Activated naive CD4-positive, alpha-beta T cell treated with anti-CD3 and anti-CD28 coated beads for 36 hours (primary cell): ENCODE data around the gene ANHX. TPM values are rescaled to one million over a fixed set of nuclear protein-coding genes. Genes with fewer than 3 reads are reported as not detected.

Experiments
- CTCF ChIA-PET: fragments of 350-600 bp; sonication (Branson Sonifier 250); formaldehyde crosslinking; loops from one replicate; lab custom pipeline; 2021; ENCODE audit warnings: antibody characterized with exemption; lab: Charles Lee
- DNase-seq: peaks from one replicate; pipeline ENCODE4 v3.0.0-alpha.2; 2020
- H3K27ac Mint-ChIP-seq: one replicate; pipeline ENCODE4 v1.8.0; 2021; ENCODE audit warnings: mild to moderate bottlenecking, mixed read lengths
- H3K27me3 Mint-ChIP-seq: one replicate; pipeline ENCODE4 v1.8.0; 2021; ENCODE audit warnings: low read depth, mixed read lengths
- H3K36me3 Mint-ChIP-seq: one replicate; pipeline ENCODE4 v1.8.0; 2021; ENCODE audit warnings: low read depth, mixed read lengths
- H3K4me1 Mint-ChIP-seq: one replicate; pipeline ENCODE4 v1.8.0; 2021; ENCODE audit warnings: low read depth, mixed read lengths
- H3K4me3 Mint-ChIP-seq: one replicate; pipeline ENCODE4 v1.8.0; 2021; ENCODE audit warnings: mild to moderate bottlenecking, moderate library complexity, mixed read lengths
- H3K9me3 Mint-ChIP-seq: one replicate; pipeline ENCODE4 v1.8.0; 2021; ENCODE audit warnings: mixed read lengths
- intact Hi-C: fragments of 100-400 bp; cut with micrococcal nuclease; formaldehyde crosslinking; loops from one replicate; pipeline ENCODE4 v1.15.1; 2023
- total RNA-seq, 2 experiments: library from RNA; stranded (reverse); gene quantifications; one replicate each; pipeline ENCODE4 v1.2.3, GENCODE V29; 2021

ANHX gene
- total RNA-seq, 2 experiments from 2014 or later, result not detected

DNA sequence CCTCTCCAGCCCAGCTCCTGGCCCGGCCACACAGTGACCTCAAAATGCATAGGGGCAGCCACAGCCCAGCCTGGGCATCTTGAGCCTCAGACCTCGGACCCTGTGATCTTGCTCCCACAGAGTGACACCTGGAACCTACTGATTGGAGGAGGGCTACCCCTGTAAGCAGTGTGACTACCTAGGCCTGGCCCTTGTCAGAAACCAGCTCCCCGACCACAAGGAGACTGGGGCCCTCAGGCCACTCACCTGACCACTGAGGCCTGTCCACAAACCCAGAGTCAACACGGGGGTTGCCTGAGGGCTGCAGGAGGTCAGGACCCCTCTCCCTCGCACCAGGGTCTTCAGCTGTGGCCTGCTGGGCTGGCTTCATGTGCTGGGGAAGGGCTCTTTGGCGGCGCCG, 9.0 kb downstream of the ANHX start:
- H3K27ac Mint-ChIP-seq, result no peak overlapping the region
- H3K4me3 Mint-ChIP-seq, result no peak overlapping the region
- H3K4me1 Mint-ChIP-seq, result no peaks in the 10 kb centered on the region
- intact Hi-C loops, result no loop called here
- H3K36me3 Mint-ChIP-seq, result peaks cover 2% of the 10 kb centered on the region
- no peaks in the 10 kb centered on the region for H3K27me3 Mint-ChIP-seq
- no peak for DNase-seq
- CTCF ChIA-PET, result no interaction called here
- peaks cover 10% of the 10 kb centered on the region for H3K9me3 Mint-ChIP-seq

- no peak for DNase-seq
- H3K27ac Mint-ChIP-seq, result no peak overlapping the region
- H3K9me3 Mint-ChIP-seq, result peaks cover 10% of the 10 kb centered on the region
- intact Hi-C loops, result no loop called here
- no peaks in the 10 kb centered on the region for H3K4me1 Mint-ChIP-seq
- H3K36me3 Mint-ChIP-seq, result peaks cover 2% of the 10 kb centered on the region
- CTCF ChIA-PET, result no interaction called here
- H3K27me3 Mint-ChIP-seq, result no peaks in the 10 kb centered on the region
- no peak overlapping the region for H3K4me3 Mint-ChIP-seq
These were observed 10.2 kb downstream of the ANHX start for GRCh38 chr12:133225527-133225926.

DNA sequence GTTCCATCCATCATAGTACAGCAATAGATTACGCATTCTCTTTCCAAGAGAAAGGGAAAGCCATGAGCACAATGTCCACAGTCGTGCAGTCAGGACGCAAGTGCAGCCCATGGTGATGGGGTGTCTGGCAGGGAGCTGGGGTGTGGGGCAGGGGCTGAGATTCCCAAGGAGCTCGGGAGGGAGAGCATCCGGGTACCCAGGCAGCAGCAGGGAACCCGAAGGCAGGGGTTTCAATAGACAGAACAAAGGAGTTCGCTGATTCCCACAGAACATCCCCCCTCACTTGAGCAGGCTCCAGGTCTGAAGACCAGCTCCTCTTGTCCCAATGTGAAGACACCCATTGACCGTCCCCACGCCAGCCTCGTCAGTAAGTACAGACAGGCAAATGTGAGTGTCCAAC, 13.5 kb downstream of the ANHX start:
- no peak for DNase-seq
- CTCF ChIA-PET, result no interaction called here
- Mint-ChIP-seq H3K36me3 (peaks cover 5% of the 10 kb centered on the region), H3K9me3 (peaks cover 28% of the 10 kb centered on the region), H3K4me1 (no peaks in the 10 kb centered on the region), H3K27me3 (no peaks in the 10 kb centered on the region), H3K4me3 (no peak overlapping the region), H3K27ac (no peak overlapping the region)
- intact Hi-C loops, result no loop called here

- intact Hi-C loops, result no loop called here
These were observed 14.4 kb downstream of the ANHX start for GRCh38 chr12:133221241-133221640.

DNA sequence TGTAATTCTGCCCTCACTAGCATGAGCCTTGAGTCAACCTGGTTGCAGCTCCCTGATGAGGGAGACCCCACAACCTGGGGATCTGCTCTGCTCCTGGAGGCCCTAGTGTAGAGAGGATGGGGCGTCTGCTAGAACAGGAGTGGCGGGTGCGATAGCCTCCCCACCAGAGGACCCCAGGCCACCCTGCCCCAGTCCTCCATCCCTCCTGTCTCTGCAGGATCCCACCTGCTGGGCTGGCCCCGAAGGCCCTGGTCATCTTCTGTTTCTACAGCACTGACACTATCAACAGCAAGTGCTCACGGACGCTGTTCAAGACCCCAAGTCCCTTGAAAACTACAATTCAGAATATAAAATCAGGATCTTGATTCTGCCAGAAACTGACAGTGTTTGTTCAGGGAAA, 15.2 kb downstream of the ANHX start:
- no peaks in the 10 kb centered on the region for H3K27me3 Mint-ChIP-seq
- H3K9me3 Mint-ChIP-seq, result peaks cover 32% of the 10 kb centered on the region
- H3K4me3 Mint-ChIP-seq, result no peak overlapping the region
- intact Hi-C loops, result no loop called here
- CTCF ChIA-PET, result no interaction called here
- no peak for DNase-seq
- no peaks in the 10 kb centered on the region for H3K4me1 Mint-ChIP-seq
- H3K36me3 Mint-ChIP-seq, result peaks cover 7% of the 10 kb centered on the region
- H3K27ac Mint-ChIP-seq, result no peak overlapping the region

More at GRCh38 chr12:133221241-133221640, 14.4 kb downstream of the ANHX start:
- no peak overlapping the region for H3K27ac Mint-ChIP-seq
- no peak overlapping the region for H3K4me3 Mint-ChIP-seq
- peaks cover 28% of the 10 kb centered on the region for H3K9me3 Mint-ChIP-seq
- DNase-seq, result no peak
- peaks cover 7% of the 10 kb centered on the region for H3K36me3 Mint-ChIP-seq
- H3K4me1 Mint-ChIP-seq, result no peaks in the 10 kb centered on the region
- CTCF ChIA-PET, result no interaction called here
- H3K27me3 Mint-ChIP-seq, result no peaks in the 10 kb centered on the region

- Mint-ChIP-seq H3K9me3 (peaks cover 49% of the 10 kb centered on the region), H3K36me3 (peaks cover 8% of the 10 kb centered on the region)
These were observed 18.5 kb downstream of the ANHX start for GRCh38 chr12:133217219-133217618.

GRCh38 chr12:133215724-133216123, 20.0 kb downstream of the ANHX start:
- Mint-ChIP-seq H3K9me3 (peaks cover 57% of the 10 kb centered on the region), H3K27me3 (no peaks in the 10 kb centered on the region)

More at GRCh38 chr12:133217219-133217618, 18.5 kb downstream of the ANHX start:
- no peak overlapping the region for H3K27ac Mint-ChIP-seq
- H3K27me3 Mint-ChIP-seq, result no peaks in the 10 kb centered on the region
- intact Hi-C loops, result no loop called here
- H3K4me1 Mint-ChIP-seq, result no peaks in the 10 kb centered on the region
- DNase-seq, result no peak
- H3K4me3 Mint-ChIP-seq, result no peak overlapping the region
- CTCF ChIA-PET, result no interaction called here

GRCh38 chr12:133206390-133206789, 29.3 kb downstream of the ANHX start:
- DNase-seq, result no peak
- Mint-ChIP-seq H3K9me3 (peaks cover 74% of the 10 kb centered on the region), H3K27ac (no peak overlapping the region), H3K36me3 (peaks cover 53% of the 10 kb centered on the region), H3K27me3 (no peaks in the 10 kb centered on the region), H3K4me3 (no peak overlapping the region), H3K4me1 (no peaks in the 10 kb centered on the region)
- CTCF ChIA-PET, result no interaction called here
- intact Hi-C loops, result no loop called here

More at GRCh38 chr12:133215724-133216123, 20.0 kb downstream of the ANHX start:
- intact Hi-C loops, result no loop called here
- no peak overlapping the region for H3K27ac Mint-ChIP-seq
- CTCF ChIA-PET, result no interaction called here
- no peaks in the 10 kb centered on the region for H3K4me1 Mint-ChIP-seq
- no peak overlapping the region for H3K4me3 Mint-ChIP-seq
- peaks cover 8% of the 10 kb centered on the region for H3K36me3 Mint-ChIP-seq
- DNase-seq, result no peak

DNA sequence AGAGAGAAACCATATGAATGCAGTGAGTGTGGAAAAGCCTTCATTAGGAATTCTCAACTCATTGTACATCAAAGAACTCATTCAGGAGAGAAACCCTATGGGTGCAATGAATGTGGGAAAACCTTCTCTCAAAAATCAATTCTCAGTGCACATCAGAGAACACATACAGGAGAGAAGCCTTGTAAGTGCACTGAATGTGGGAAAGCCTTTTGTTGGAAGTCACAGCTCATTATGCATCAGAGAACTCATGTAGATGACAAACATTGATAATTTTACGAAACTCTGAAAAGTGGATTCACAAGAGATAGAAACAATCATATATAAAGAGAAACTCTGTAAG, 31.4 kb downstream of the ANHX start:
- CTCF ChIA-PET, result no interaction called here
- H3K27ac Mint-ChIP-seq, result no peak overlapping the region
- H3K4me1 Mint-ChIP-seq, result no peaks in the 10 kb centered on the region
- H3K27me3 Mint-ChIP-seq, result no peaks in the 10 kb centered on the region
- H3K4me3 Mint-ChIP-seq, result no peak overlapping the region
- H3K9me3 Mint-ChIP-seq, result peaks cover 78% of the 10 kb centered on the region
- intact Hi-C loops, result no loop called here
- DNase-seq, result no peak
- peaks cover 69% of the 10 kb centered on the region for H3K36me3 Mint-ChIP-seq

- H3K27ac Mint-ChIP-seq, result peak overlapping the region; percentile 53
These were observed 32.1 kb downstream of the ANHX start for GRCh38 chr12:133203344-133204263.

DNA sequence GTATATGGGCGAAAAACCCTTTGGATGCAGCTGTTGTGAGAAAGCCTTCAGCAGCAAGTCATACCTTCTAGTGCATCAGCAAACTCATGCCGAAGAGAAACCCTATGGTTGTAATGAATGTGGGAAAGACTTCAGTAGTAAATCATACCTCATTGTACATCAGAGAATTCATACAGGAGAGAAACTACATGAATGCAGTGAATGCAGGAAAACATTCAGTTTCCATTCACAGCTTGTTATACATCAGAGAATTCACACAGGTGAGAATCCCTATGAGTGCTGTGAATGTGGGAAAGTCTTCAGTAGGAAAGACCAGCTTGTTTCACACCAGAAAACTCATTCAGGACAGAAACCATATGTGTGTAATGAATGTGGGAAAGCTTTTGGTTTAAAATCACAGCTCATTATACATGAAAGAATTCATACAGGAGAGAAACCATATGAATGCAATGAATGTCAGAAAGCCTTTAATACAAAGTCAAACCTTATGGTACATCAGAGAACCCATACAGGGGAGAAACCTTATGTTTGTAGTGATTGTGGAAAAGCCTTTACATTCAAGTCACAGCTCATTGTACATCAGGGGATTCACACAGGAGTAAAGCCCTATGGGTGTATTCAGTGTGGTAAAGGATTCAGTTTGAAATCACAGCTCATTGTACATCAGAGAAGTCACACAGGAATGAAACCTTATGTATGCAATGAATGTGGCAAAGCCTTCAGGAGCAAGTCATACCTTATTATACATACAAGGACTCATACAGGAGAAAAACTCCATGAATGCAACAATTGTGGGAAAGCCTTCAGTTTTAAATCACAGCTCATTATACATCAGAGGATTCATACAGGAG, 33.0 kb downstream of the ANHX start:
- intact Hi-C loops, result no loop called here
- Mint-ChIP-seq H3K27ac (peak overlapping the region; percentile 53), H3K4me3 (no peak overlapping the region), H3K4me1 (no peaks in the 10 kb centered on the region), H3K27me3 (no peaks in the 10 kb centered on the region), H3K9me3 (peaks cover 70% of the 10 kb centered on the region), H3K36me3 (peaks cover 73% of the 10 kb centered on the region)
- no peak for DNase-seq
- CTCF ChIA-PET, result interaction anchor here (2.1 kb wide), 1 partner anchor 22 kb away, joined by 7 read pairs; the partner anchor contains the start of gene ZNF268

More at GRCh38 chr12:133203344-133204263, 32.1 kb downstream of the ANHX start:
- peaks cover 77% of the 10 kb centered on the region for H3K9me3 Mint-ChIP-seq
- CTCF ChIA-PET, result interaction anchor here (2.1 kb wide), 1 partner anchor 22 kb away, joined by 7 read pairs; the partner anchor contains the start of gene ZNF268
- intact Hi-C loops, result no loop called here
- H3K4me1 Mint-ChIP-seq, result no peaks in the 10 kb centered on the region
- peaks cover 72% of the 10 kb centered on the region for H3K36me3 Mint-ChIP-seq
- no peak overlapping the region for H3K4me3 Mint-ChIP-seq
- H3K27me3 Mint-ChIP-seq, result no peaks in the 10 kb centered on the region
- DNase-seq, result no peak

- CTCF ChIA-PET, result interaction anchor here (2.1 kb wide), 1 partner anchor 21 kb away, joined by 7 read pairs; the partner anchor contains the start of gene ZNF268
- H3K27me3 Mint-ChIP-seq, result no peaks in the 10 kb centered on the region
- no peak overlapping the region for H3K27ac Mint-ChIP-seq
- H3K9me3 Mint-ChIP-seq, result peaks cover 67% of the 10 kb centered on the region
- DNase-seq, result no peak
- no peaks in the 10 kb centered on the region for H3K4me1 Mint-ChIP-seq
- H3K36me3 Mint-ChIP-seq, result peaks cover 75% of the 10 kb centered on the region
- no peak overlapping the region for H3K4me3 Mint-ChIP-seq
- intact Hi-C loops, result no loop called here
These were observed 33.8 kb downstream of the ANHX start for GRCh38 chr12:133201888-133202287.
